ENCODE data around the gene CLIP2.

DNA sequence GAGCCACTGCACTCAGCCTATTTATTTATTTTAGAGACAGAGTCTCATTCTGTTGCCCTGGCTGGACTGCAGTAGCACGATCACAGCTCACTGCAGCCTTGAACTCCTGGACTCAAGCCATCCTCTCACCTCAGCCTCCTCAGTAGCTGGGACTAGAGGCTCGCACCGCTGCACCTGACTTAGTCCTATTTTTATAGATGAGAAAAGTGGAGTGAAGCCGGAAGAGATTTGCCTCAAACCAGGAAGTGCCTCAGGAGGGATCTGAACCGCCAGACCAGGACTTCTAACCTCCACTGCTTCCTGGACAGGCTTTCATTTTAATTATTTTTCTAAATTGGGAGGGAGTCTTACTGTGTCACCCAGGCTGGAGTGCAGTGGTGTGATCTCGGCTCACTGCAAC, 17.5 kb upstream of the CLIP2 start:
- no peak for TF ChIP-seq POLR2A (IDR thresholded peaks at IDR 0.05; ENCODE audit: low read depth, low read length)
- no peak for TF ChIP-seq TAF1 (IDR thresholded peaks at IDR 0.05; ENCODE audit: low read depth, low read length)
- no peak for TF ChIP-seq POLR2AphosphoS5 (IDR thresholded peaks at IDR 0.05; ENCODE audit: low read depth, low read length)
- TF ChIP-seq SPI1 (IDR thresholded peaks at IDR 0.05; ENCODE audit: low read depth, low read length): 0 out of 2 replicates have a peak, but pooled peaks have one; percentile 40

Data from GM12891 (cell line).